Activated gamma-delta T cell (primary cell): Measurements from ENCODE around the gene CAST.

Experiments
- DNase-seq: peaks from one replicate; lab custom pipeline; 2025; lab: John Stamatoyannopoulos, UW

The CAST gene

GRCh38 chr5:96745025-96745424 lies 82.8 kb downstream of the CAST start:
- DNase-seq: no peak

- no peak for DNase-seq
Measured at GRCh38 chr5:96745844-96746531, 83.8 kb downstream of the CAST start.

GRCh38 chr5:96747720-96748119 lies 85.5 kb downstream of the CAST start:
- no peak for DNase-seq

GRCh38 chr5:96750110-96750822 lies 88.1 kb downstream of the CAST start:
- no peak for DNase-seq

GRCh38 chr5:96751203-96752169 lies 89.3 kb downstream of the CAST start:
- DNase-seq: no peak

- DNase-seq: no peak
Measured at GRCh38 chr5:96752341-96753016, 90.3 kb downstream of the CAST start.

- DNase-seq: no peak
Measured at GRCh38 chr5:96753017-96753397, 90.8 kb downstream of the CAST start.

- DNase-seq: no peak
Measured at GRCh38 chr5:96753848-96754247, 91.7 kb downstream of the CAST start.

GRCh38 chr5:96755851-96756250 lies 93.7 kb downstream of the CAST start:
- no peak for DNase-seq

- DNase-seq: no peak
Measured at GRCh38 chr5:96756985-96757384, 94.8 kb downstream of the CAST start.

GRCh38 chr5:96758621-96759020 lies 96.4 kb downstream of the CAST start:
- no peak for DNase-seq

GRCh38 chr5:96761618-96762017 lies 99.4 kb downstream of the CAST start:
- DNase-seq: no peak

GRCh38 chr5:96763026-96763425 lies 100.8 kb downstream of the CAST start:
- DNase-seq: no peak

- no peak for DNase-seq
Measured at GRCh38 chr5:96765043-96765442, 102.9 kb downstream of the CAST start.

GRCh38 chr5:96768708-96769251 lies 106.6 kb downstream of the CAST start:
- no peak for DNase-seq

- DNase-seq: no peak
Measured at GRCh38 chr5:96771395-96771794, 109.2 kb downstream of the CAST start.

GRCh38 chr5:96772111-96772510 lies 109.9 kb downstream of the CAST start:
- DNase-seq: no peak

- DNase-seq: no peak
Measured at GRCh38 chr5:96772542-96772941, 110.4 kb downstream of the CAST start.

- DNase-seq: no peak
Measured at GRCh38 chr5:96775050-96775449, 112.9 kb downstream of the CAST start.

- no peak for DNase-seq
Measured at GRCh38 chr5:96775689-96776088, 113.5 kb downstream of the CAST start.

- no peak for DNase-seq
Measured at GRCh38 chr5:96776621-96777020, 114.4 kb downstream of the CAST start.

- no peak for DNase-seq
Measured at GRCh38 chr5:96778409-96778808, 116.2 kb downstream of the CAST start.
